GM18502 (cell line): ENCODE data around the gene CDCA3.
"Not testable (repeated sequence)": the region's sequence is repeated elsewhere in the genome, so short reads cannot be mapped to it uniquely, and the experiment has no call there.

Experiments used
- ATAC-seq: cut with Tn5 transposase; IDR thresholded peaks from one replicate; pipeline ENCODE4 v1.9.1; 2021; ENCODE audit warnings: mild to moderate bottlenecking; ENCODE audit not compliant: unreplicated experiment, poor library complexity

Gene CDCA3

GRCh38 chr12:6851153-6851920 lies at the start of gene CDCA3:
TSS of gene CDCA3 (minus strand) at chr12:6851286. CDS start at chr12:6850952, 334 bp downstream.
- peak; percentile 54 for ATAC-seq

DNA sequence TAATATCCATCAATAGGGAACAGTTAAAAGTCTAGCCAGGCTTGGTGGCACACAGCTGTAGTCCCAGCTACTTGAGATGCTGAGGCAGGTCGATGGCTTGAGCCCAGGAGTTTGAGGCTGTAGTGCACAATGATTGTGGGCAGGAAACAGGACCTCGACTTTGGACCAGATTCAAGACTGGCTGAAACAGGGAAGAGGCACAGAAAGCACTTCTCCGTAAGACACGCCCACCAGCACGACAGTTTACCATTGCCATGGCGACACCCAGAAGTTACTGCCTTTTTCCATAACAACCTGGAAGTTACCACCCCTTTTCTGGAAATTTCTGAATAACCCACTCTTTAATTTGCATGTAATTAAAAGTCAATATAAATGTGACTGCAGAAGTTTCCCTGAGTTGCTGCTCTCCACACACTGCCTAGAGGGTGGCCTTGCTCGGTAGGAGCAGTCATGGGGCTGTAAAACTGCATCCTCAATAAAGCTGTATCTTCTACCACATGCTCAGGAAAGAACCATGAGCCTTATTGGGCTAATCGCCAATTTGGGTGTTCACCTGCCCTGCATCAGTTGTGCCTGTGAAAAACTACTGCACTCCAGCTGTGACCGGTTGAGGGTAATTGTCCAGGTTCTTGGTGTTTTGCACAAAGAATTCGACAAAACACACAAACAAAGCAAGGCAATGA lies 48.9 kb upstream of the CDCA3 start:
- no peak for ATAC-seq

- ATAC-seq, result no peak
Measured at GRCh38 chr12:6899427-6899826, 48.3 kb upstream of the CDCA3 start.

GRCh38 chr12:6896846-6897435 lies 45.9 kb upstream of the CDCA3 start:
- no peak for ATAC-seq

DNA sequence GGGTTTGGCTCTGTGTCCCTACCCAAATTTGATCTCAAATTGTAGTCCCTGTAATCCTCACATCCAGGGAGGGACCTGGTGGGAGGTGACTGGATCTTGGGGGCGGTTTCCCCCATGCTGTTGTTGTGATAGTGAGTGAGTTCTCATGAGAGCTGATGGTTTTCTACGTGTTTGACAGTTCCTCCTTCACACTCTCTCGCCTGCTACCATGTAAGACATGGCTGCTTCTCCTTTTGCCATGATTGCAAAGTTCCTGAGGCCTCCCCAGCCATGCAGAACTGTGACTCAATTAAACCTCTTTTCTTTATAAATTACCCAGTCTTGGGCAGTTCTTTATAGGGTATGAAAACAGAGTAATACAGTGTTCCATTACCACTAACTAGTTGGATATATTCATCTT lies 43.2 kb upstream of the CDCA3 start:
- no peak for ATAC-seq

DNA sequence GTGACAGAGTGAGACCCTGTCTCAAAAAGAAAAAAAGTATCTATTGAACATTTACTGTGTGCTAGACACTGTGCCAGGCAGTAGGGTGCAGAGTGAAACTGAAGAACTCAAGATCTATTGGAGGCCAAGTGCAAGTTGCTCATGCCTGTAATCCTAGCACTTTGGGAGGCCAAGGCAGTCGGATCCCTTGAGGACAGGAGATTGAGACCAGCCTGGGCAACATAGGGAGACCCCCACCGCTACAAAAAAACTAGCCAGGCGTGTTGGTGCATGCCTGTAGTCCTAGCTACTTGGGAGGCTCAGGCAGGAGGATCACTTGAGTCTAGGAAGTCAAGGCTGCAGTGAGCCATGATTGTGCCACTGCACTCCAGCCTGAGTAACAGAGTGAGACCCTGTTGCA lies 41.6 kb upstream of the CDCA3 start:
- not testable (repeated sequence) for ATAC-seq

GRCh38 chr12:6891646-6892001 lies 40.5 kb upstream of the CDCA3 start:
- no peak for ATAC-seq

DNA sequence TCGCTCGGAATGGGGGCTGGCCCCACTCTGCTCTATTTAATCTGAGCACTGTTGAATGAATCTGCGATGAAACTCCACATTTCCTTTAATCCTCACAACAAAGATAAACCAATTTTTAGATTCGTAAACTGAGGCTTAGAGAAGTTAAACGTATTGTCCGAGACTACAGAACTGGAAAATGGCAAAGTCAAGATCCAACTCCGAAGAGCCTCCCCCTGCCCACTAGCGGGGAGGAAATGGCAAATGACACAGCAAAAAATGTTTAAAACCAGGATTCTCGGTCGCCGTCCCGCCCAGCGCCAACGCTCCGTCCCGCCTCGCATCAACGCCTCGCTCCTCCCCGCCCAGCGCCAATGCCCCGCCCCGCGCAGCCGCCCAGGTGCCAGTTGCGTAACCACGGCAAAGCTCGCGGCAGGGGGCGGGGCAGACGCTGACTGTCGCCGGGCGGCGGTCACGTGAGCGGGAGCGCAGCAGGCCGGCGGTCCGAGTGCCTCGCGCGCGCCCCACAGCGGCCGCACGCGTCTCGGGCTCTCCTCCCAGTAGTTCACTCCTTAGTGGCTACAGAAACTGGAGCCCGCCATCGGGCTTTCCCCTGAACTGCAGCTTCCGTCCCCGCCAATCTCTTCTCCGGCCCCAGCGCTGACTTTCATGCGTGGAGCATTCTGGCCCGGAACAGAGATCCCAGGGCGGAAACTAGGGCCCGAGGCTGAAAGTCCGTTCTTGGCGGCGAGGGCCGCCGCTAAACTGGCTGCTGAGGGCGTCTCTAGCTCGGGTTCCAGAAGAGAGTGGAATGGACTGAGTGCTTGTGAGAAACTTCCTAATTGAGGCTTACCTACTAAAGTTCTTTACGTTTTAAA lies 39.9 kb upstream of the CDCA3 start:
- peak; percentile 92 for ATAC-seq

DNA sequence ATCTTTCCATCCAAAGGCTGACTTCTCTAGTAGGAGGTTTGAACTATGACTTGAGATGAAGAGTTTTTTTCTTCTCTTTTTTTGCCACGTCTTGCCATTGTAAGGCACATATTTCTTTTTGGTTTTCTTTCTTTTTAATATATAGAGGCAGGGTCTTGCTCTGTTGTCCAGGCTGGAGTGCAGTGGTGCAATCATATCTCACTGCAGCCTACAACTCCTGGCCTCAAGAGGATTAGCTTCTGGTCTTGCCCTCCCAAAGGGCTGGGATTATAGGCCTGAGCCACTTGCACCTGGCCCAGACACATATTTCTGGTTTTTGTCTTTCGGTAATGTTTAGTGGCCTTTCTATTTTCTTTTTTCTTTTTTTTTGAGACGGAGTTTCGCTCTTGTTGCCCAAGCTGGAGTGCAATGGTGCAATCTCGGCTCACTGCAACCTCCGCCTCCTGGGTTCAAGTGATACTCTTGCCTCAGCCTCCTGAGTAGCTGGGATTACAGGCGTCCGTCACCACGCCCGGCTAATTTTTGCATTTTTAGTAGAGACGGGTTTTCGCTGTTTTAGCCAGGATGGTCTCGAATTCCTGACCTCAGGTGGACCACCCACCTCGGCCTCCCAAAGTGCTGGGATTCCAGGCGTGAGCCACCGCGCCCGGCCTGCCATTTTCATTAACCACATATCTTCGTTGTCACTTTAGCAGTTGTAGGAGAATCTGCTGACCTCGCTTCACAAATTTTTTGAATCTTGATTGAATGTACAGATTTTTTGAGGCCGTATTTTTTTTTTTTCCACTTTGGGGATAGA lies 38.9 kb upstream of the CDCA3 start:
- not testable (repeated sequence) for ATAC-seq

DNA sequence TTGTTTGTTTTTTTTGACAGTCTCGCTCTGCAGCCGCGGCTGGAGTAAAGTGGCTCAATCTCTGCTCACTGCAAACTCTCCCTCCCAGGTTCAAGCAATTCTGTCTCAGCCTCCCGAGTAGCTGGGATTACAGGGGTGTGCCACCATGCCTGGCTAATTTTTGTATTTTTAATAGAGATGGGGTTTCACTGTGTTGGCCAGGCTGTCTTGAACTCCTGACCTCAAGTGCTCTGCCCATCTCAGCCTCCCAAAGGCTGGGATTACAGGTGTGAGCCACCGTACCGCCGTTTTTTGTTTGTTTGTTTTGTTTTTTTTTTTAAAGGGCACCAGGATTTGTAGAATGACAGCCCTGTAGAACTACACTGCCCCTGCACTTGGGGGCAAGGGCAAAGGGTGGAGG lies 37.7 kb upstream of the CDCA3 start:
- not testable (repeated sequence) for ATAC-seq

DNA sequence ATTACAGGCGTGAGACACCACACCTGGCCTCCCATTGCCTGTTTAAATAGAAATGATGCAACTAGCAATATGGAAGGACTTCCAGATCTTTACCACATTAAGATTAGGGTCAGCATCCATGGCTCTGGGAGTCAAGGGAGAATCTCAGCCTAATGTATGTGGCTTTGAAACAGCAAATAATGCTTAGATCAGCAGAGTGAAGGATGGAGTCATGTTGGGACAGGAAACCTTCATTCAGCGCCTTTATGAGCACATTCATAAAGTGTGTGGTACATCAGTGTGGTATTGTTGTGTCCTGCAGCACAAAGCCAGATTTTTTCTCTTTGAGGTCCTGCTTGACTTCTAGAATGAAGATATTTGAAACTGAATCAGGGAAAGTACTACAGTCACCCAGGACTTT lies 37.3 kb upstream of the CDCA3 start:
- ATAC-seq, result no peak

- ATAC-seq, result no peak
Measured at GRCh38 chr12:6887460-6887859, 36.4 kb upstream of the CDCA3 start.

DNA sequence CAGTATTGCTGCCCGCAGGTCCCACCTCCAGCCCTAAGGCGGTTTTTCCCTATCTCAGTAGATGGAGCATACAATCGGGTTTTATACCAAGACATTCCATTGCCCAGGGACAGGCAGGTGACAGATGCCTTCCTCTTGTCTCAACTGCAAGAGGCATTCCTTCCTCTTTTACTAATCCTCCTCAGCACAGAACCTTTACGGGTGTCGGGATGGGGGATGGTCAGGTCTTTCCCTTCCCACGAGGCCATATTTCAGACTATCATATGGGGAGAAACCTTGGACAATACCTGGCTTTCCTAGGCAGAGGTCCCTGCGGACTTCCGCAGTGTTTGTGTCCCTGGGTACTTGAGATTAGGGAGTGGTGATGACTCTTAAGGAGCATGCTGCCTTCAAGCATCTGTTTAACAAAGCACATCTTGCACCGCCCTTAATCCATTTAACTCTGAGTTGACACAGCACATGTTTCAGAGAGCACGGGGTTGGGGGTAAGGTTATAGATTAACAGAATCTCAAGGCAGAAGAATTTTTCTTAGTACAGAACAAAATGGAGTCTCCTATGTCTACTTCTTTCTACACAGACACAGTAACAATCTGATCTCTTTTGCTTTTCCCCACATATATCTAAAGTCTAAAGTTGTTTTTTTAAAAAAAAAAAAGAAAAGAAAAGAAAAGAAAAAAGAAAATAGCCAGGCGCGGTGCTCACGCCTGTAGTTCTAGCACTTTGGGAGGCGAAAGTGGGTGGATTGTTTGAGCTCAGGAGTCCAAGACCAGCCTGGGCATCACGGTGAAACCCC lies 35.3 kb upstream of the CDCA3 start:
- not testable (repeated sequence) for ATAC-seq

- ATAC-seq, result no peak
Measured at GRCh38 chr12:6884539-6884938, 33.5 kb upstream of the CDCA3 start.

GRCh38 chr12:6883683-6884082 lies 32.6 kb upstream of the CDCA3 start:
- ATAC-seq, result no peak

GRCh38 chr12:6883252-6883651 lies 32.2 kb upstream of the CDCA3 start:
- no peak for ATAC-seq

DNA sequence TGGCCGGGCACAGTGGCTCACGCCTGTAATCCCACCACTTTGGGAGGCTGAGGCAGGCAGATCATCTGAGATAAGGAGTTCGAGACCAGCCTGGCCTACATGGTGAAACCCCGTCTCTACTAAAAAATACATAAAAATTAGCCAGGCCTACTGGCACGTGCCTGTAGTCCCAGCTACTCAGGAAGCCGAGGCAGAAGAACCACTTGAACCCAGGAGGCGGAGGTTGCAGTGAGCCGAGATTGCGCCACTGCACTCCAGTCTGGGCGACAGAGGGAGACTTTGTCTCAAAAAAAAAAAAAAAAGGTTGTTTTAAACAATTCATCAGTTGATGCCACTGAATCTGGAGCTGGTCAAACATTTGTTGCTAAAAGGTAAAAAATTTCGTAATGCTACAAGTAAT lies 28.7 kb upstream of the CDCA3 start:
- not testable (repeated sequence) for ATAC-seq

GRCh38 chr12:6874015-6874368 lies 22.9 kb upstream of the CDCA3 start:
- not testable (repeated sequence) for ATAC-seq
